Liver (tissue), 9 donors: ENCODE data around the gene KIAA0753. TPM values are rescaled to one million over a fixed set of nuclear protein-coding genes. Genes with fewer than 3 reads are reported as not detected.

Experiments
- DNase-seq: peaks from one replicate; pipeline ENCODE4 v3.0.0-alpha.2; 2017; ENCODE audit warnings: low spot score
- H3K27ac ChIP-seq, 2 donors: one replicate each; pipeline ENCODE4 v1.7.0; 2013; ENCODE audit warnings: inconsistent platforms in 2 of 2, low read length in 2 of 2, control low read depth in 1 of 2, low read depth in 1 of 2, mild to moderate bottlenecking in 1 of 2
- H3K27me3 ChIP-seq, 4 donors: one replicate each; pipeline versions ENCODE4 v1.6.1 to v1.7.0; 2013; ENCODE audit warnings: low read length in 3 of 4, inconsistent platforms in 1 of 4, mild to moderate bottlenecking in 1 of 4, moderate library complexity in 1 of 4; ENCODE audit not compliant: control insufficient read depth in 4 of 4, insufficient read depth in 4 of 4
- H3K36me3 ChIP-seq, 4 donors: one replicate each; pipeline versions ENCODE4 v1.6.1 to v1.7.0; 2013; ENCODE audit warnings: low read length in 3 of 4, mild to moderate bottlenecking in 3 of 4, low read depth in 1 of 4, moderate library complexity in 1 of 4; ENCODE audit not compliant: control insufficient read depth in 4 of 4, insufficient read depth in 3 of 4
- H3K4me1 ChIP-seq, 4 donors: one replicate each; pipeline versions ENCODE4 v1.6.1 to v1.7.0; 2013; ENCODE audit warnings: low read length in 3 of 4, mild to moderate bottlenecking in 3 of 4, moderate library complexity in 1 of 4; ENCODE audit not compliant: control insufficient read depth in 4 of 4, insufficient read depth in 4 of 4
- H3K4me3 ChIP-seq, 3 donors: one replicate each; pipeline versions ENCODE4 v1.6.1 to v1.7.0; 2013; ENCODE audit warnings: low read length in 3 of 3, control low read depth in 1 of 3, low read depth in 1 of 3, mild to moderate bottlenecking in 1 of 3
- H3K9ac ChIP-seq, 2 donors: one replicate each; pipeline ENCODE4 v1.7.0; 2013; ENCODE audit warnings: low read length in 2 of 2, mild to moderate bottlenecking in 2 of 2, moderate library complexity in 2 of 2, control low read depth in 1 of 2, low read depth in 1 of 2
- H3K9me3 ChIP-seq, 4 donors: one replicate each; pipeline versions ENCODE4 v1.6.1 to v1.7.0; 2013; ENCODE audit warnings: low read length in 3 of 4; ENCODE audit not compliant: control insufficient read depth in 4 of 4
- ATF3 ChIP-seq: IDR thresholded peaks from 2 replicates; pipeline ENCODE4 v1.6.1; 2016; ENCODE audit warnings: antibody characterized with exemption
- CTCF ChIP-seq: fragments of 150-350 bp; IDR thresholded peaks from 2 replicates; pipeline ENCODE4 v1.5.1; 2017; ENCODE audit warnings: improper control_type of control experiment, low read depth, low read length; ENCODE audit not compliant: missing input control
- EGR1 ChIP-seq, 2 donors: IDR thresholded peaks; 2 replicates each; pipeline ENCODE4 v1.6.1; 2016 to 2018; ENCODE audit warnings: antibody characterized with exemption in 2 of 2, low read depth in 2 of 2
- FOXA2 ChIP-seq: IDR thresholded peaks from 2 replicates; pipeline ENCODE4 v1.6.1; 2016; ENCODE audit warnings: antibody characterized with exemption
- GABPA ChIP-seq, 2 donors: IDR thresholded peaks in 1 of 2; conservative IDR thresholded peaks in 1 of 2; 2 replicates each; pipeline ENCODE4 v1.6.1; 2016; ENCODE audit warnings: antibody characterized with exemption in 2 of 2, mild to moderate bottlenecking in 1 of 2, moderate library complexity in 1 of 2
- HNF4A ChIP-seq, 2 donors: conservative IDR thresholded peaks; 2 replicates each; pipeline ENCODE4 v1.6.1; 2016; ENCODE audit warnings: antibody characterized with exemption in 2 of 2, mild to moderate bottlenecking in 2 of 2
- JUND ChIP-seq, 2 donors: IDR thresholded peaks; 2 replicates each; pipeline ENCODE4 v1.6.1; 2016; ENCODE audit warnings: antibody characterized with exemption in 2 of 2
- NR2F2 ChIP-seq: IDR thresholded peaks from 2 replicates; pipeline ENCODE4 v1.6.1; 2016; ENCODE audit warnings: antibody characterized with exemption
- RAD21 ChIP-seq, 2 donors: IDR thresholded peaks; 2 replicates each; pipeline ENCODE4 v1.6.1; 2016; ENCODE audit warnings: antibody characterized with exemption in 2 of 2, mild to moderate bottlenecking in 2 of 2
- RXRA ChIP-seq, 2 donors: IDR thresholded peaks; 2 replicates each; pipeline ENCODE4 v1.6.1; 2017 to 2018; ENCODE audit warnings: antibody characterized with exemption in 2 of 2, mild to moderate bottlenecking in 1 of 2
- SP1 ChIP-seq: IDR thresholded peaks from 2 replicates; pipeline ENCODE4 v1.6.1; 2018; ENCODE audit warnings: antibody characterized with exemption, mild to moderate bottlenecking
- YY1 ChIP-seq: IDR thresholded peaks from 2 replicates; pipeline ENCODE4 v1.6.1; 2016; ENCODE audit warnings: antibody characterized with exemption, mild to moderate bottlenecking
- ZBTB33 ChIP-seq: IDR thresholded peaks from 2 replicates; pipeline ENCODE4 v1.6.1; 2016; ENCODE audit warnings: antibody characterized with exemption
- WGBS: extraction: QIAGEN DNeasy Blood & Tissue Kit; methylation state at CpG from one replicate; pipeline ENCODE4 v1.1.7; 2013; 5-methylcytosine and 5-hydroxymethylcytosine counted together
- polyA plus RNA-seq, 2 donors: library from polyadenylated mRNA; stranded (reverse) in 1 of 2; unstranded in 1 of 2; fragments of 200-250 nt in 1 of 2; fragments of >200 nt in 1 of 2; fragmentation: Nextera tagmentation in 1 of 2; extraction: Ambion mirVana in 1 of 2; gene quantifications; one replicate each; pipeline versions ENCODE4 v1.2.1 to v1.2.3, GENCODE V29; 2013 to 2015
- total RNA-seq, 2 donors: library from RNA; depleted of rRNA; stranded (reverse); fragments of >200 nt; gene quantifications; one replicate each; pipeline ENCODE4 v1.2.3, GENCODE V29; 2014
- donor health status: healthy.
- donor health status: healthy.
- donor health status: healthy.
- donor health status: healthy.
- donor health status: healthy.

The KIAA0753 gene
- total and polyA plus RNA-seq, 4 donors, result 2.0 to 5.9 (median 3.0) TPM

GRCh38 chr17:6677158-6677831 lies 36.8 kb upstream of the KIAA0753 start:
- Histone ChIP-seq H3K4me3 (no peak overlapping the region), H3K9me3 (no peaks in the 10 kb centered on the region), H3K4me1 (peaks cover 5 to 11% (median 10%) of the 10 kb centered on the region in 4 donors), H3K36me3 (no peaks in the 10 kb centered on the region), H3K27me3 (no peaks in the 10 kb centered on the region), H3K9ac (no peak overlapping the region), H3K27ac (no peak overlapping the region)
- WGBS, result 73% methylated on average over 16 of the region's 16 CpGs
- TF ChIP-seq HNF4A (conservative IDR thresholded peaks at IDR 0.05), result peak; percentile 62 to 69
- no peak for TF ChIP-seq FOXA2
- TF ChIP-seq SP1, result peak; percentile 22
- no peak for DNase-seq

- no peaks in the 10 kb centered on the region for H3K9me3 ChIP-seq
- H3K4me3 ChIP-seq, result no peak overlapping the region
- no peak overlapping the region for H3K27ac ChIP-seq
- WGBS, result 68% methylated on average over 6 of the region's 6 CpGs
- no peak for TF ChIP-seq CTCF
- no peak for TF ChIP-seq YY1
- no peak for TF ChIP-seq RAD21 (IDR thresholded peaks at IDR 0.05)
- TF ChIP-seq GABPA (IDR thresholded peaks at IDR 0.05 in 1 of 2, conservative IDR thresholded peaks at IDR 0.05 in 1 of 2), result no peak
- no peak for TF ChIP-seq FOXA2
- no peak for TF ChIP-seq HNF4A (conservative IDR thresholded peaks at IDR 0.05)
- no peak for TF ChIP-seq ZBTB33
- TF ChIP-seq RXRA (IDR thresholded peaks at IDR 0.05), result no peak
- no peak for TF ChIP-seq EGR1 (IDR thresholded peaks at IDR 0.05; ENCODE audit: low read depth in 2 of 2)
- TF ChIP-seq NR2F2, result no peak
- TF ChIP-seq SP1, result no peak
- no peak overlapping the region for H3K9ac ChIP-seq
- peaks cover 2 to 11% (median 10%) of the 10 kb centered on the region in 4 donors for H3K4me1 ChIP-seq
- DNase-seq, result no peak
- no peaks in the 10 kb centered on the region for H3K36me3 ChIP-seq
- no peaks in the 10 kb centered on the region for H3K27me3 ChIP-seq
Measured at GRCh38 chr17:6676802-6677157, 36.3 kb upstream of the KIAA0753 start.

GRCh38 chr17:6675201-6675825 lies 34.8 kb upstream of the KIAA0753 start:
- no peak overlapping the region for H3K27ac ChIP-seq
- no peak for DNase-seq
- H3K27me3 ChIP-seq, result no peaks in the 10 kb centered on the region
- 89% methylated on average over 11 of the region's 11 CpGs for WGBS
- H3K36me3 ChIP-seq, result no peaks in the 10 kb centered on the region
- H3K9me3 ChIP-seq, result no peaks in the 10 kb centered on the region
- H3K9ac ChIP-seq, result no peak overlapping the region
- TF ChIP-seq ZBTB33, result no peak
- no peak for TF ChIP-seq RAD21 (IDR thresholded peaks at IDR 0.05)
- TF ChIP-seq CTCF, result no peak
- TF ChIP-seq ATF3, result no peak
- no peak for TF ChIP-seq JUND (IDR thresholded peaks at IDR 0.05)
- TF ChIP-seq FOXA2, result no peak
- no peak for TF ChIP-seq YY1
- no peak overlapping the region for H3K4me3 ChIP-seq
- peaks cover 2 to 11% (median 10%) of the 10 kb centered on the region in 4 donors for H3K4me1 ChIP-seq
